Activated CD8-positive, alpha-beta memory T cell treated with anti-CD3 and anti-CD28 coated beads for 48 hours (primary cell): Measurements from ENCODE around the gene PHACTR3.
"Not testable (repeated sequence)": the region's sequence is repeated elsewhere in the genome, so short reads cannot be mapped to it uniquely, and the experiment has no call there.

ENCODE experiments used
- DNase-seq, 3 experiments: peaks; one replicate each; pipeline ENCODE4 v3.0.0-alpha.2; 2020; ENCODE audit warnings: low read depth in 2 of 3, low spot score in 2 of 3

PHACTR3 gene

GRCh38 chr20:59618585-59618984 is 14.2 kb downstream of the PHACTR3 start:
- DNase-seq, result not testable (repeated sequence)

DNA sequence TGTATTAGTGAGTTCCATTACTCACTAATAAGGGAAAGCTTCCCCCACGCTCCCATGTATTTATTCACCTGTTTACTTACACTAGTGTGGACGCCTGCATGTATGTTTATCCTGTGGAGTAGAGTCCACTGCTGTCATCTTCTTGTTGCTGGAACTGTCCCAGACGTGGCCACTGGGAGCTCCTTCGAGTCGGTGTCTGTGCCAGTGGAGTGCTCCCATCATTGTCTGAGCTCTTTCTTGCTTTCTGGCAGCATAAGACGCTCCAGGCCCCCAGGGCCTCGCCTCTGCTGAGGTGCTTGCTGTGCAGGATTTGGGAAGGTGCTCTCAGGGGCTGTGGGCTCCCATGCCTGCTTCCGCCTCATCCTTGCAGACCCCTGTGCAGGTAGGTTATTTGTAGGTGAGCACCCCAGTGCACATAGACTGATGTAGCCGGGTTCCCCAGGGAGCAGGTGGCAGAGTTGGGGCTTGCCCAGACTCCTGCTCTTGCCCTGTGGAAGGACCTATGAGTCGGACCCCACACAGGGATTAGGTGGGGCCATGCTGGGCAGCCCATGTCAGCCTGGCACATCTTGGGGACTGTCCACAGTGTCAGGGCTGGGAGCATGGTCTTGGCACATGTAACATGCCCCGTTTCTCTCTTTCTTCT is 16.6 kb downstream of the PHACTR3 start:
- DNase-seq, result no peak

- no peak for DNase-seq
These were observed 18.2 kb downstream of the PHACTR3 start for GRCh38 chr20:59622496-59622895.

DNA sequence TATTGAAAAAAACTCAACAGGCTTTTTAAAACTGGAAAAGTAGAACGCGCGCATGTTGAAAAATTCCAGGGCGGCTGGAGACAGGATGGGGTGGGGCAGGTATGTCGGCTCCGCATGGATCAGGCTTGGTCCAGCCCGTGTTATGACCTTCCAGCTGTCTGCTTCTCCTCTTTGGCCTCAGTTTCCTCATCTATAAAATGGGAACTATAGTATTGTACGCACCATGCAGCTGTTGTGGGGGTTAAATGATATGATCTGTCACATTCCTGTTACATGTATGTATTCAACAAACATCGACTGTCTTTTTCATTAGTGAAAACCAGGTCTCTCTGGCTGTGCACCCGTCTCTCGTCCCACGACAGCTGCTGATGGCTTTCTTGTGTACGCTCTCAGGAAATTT is 18.8 kb downstream of the PHACTR3 start:
- no peak for DNase-seq

DNA sequence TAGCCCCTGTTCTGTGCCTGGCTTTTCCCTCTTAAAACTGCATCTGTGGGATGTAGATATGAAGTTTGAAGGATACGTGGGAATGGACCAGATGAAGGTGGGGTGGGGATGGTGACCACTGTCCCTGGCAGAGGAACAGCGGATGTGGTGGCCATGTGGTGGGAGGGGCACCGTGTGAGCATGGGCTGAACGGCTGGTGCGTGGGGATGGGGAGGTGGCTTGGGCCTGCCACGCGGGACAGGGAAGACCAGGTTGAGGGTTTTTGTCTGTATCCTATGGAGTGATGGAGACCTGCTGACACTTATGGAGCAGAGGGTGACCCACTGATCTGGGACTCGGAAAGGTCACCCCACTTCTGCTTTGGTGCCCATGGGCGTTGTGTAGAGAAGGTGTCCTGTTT is 19.2 kb downstream of the PHACTR3 start:
- no peak for DNase-seq

DNA sequence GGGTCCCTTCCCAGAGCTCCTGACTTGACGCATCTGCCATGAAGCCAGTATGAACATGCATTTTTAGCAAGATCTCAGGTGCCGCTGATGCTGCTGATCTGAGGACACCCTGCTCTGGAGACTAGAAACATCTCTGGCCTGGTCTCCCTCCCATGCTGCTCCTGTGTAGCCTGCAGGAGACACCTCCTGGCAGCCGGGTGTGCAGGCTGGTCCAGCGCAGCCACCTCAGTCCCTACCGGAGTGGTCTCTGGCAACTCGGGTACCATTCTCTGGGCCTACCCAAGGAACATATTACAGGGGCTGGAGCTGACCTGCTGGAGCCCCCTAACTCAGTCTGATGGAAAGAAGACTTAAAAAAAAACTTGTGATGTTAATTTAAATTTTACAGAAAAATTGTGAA is 20.1 kb downstream of the PHACTR3 start:
- DNase-seq, result no peak

DNA sequence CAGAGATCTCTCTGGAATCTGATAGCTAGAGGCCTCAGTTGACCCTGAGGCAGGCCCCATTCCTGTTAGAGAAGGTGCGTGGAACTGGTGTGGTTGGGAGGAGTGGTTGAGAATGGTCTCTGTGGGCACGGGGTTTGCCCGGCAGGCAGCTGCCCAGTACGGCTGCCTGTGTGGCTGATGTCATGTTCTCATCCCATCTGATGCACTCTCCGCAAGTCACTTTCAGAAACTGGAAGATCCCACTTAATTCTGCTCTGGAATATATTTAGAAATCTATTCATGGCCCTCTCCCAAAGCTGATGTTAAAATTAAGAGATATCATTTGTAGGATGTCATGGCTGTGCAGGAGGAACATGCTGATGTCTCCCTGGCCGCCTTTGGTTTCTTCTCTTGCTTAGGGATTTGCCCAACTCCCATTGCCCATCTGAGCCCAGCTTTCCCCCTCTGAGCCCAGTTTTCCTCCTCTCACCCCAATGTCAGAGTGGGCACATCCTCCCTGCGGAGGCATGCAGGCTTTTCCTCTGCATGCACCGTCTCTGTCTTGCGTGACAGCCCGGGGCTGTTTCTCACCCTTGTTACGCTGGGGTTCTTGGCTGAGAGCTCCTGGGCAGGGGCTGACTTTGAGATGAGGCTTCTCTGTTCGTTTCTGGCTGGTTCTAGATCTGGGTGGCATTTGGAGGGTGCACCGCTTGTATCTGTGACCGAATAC is 21.0 kb downstream of the PHACTR3 start:
- DNase-seq, result no peak

GRCh38 chr20:59627298-59627697 is 23.0 kb downstream of the PHACTR3 start:
- no peak for DNase-seq

DNA sequence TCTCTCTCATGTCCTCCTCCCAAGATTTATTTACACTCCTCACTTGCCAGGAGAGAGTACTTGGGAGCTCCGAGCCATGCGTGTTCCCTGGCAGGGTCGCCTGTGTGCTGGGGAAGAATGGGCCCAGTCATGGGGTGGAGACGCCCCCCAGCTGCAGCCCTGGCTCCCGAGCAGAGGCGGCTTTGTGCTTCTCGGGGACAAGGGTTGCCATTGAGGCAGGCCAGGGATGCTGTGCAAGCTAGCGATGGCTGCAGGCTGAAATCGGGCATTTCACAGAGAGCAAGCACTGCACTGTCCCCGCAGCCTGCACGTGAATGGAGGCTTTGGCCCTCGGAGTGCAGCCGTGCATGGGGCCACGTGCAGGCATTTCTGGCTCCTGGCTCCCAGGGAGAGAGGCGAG is 23.8 kb downstream of the PHACTR3 start:
- no peak for DNase-seq

- no peak for DNase-seq
These were observed 25.1 kb downstream of the PHACTR3 start for GRCh38 chr20:59629141-59630045.

GRCh38 chr20:59630526-59630925 is 26.2 kb downstream of the PHACTR3 start:
- DNase-seq, result no peak

- DNase-seq, result no peak
These were observed 27.6 kb downstream of the PHACTR3 start for GRCh38 chr20:59631751-59632540.

DNA sequence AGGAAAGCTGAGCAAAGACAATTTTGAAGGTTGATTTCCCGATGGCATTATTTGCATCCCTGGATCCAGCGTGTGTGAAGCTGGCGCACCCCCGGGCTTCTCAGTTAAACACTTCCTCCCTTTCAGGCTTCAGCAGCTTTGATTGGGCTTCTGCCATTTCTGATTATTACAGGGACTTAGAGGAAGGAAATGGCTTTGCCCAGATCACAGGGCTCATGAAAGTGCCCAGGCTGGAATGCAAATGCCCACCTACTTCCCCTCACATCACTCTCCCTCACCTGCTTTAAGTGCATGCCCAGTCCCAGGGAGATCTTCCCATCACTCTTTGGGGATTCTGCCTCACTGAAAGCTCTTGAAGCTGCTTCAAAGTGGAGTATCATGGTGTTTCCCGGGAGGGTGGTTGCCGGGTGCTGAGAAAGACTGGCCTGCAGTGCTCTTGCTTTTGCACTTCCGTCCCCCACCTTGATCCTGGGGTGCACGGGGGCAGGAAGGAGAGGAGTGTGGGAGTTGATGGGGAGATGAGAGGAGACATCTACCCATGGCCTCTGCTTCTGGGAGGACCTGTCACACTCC is 28.3 kb downstream of the PHACTR3 start:
- DNase-seq, result no peak

- DNase-seq, result no peak
These were observed 29.4 kb downstream of the PHACTR3 start for GRCh38 chr20:59633656-59634251.

DNA sequence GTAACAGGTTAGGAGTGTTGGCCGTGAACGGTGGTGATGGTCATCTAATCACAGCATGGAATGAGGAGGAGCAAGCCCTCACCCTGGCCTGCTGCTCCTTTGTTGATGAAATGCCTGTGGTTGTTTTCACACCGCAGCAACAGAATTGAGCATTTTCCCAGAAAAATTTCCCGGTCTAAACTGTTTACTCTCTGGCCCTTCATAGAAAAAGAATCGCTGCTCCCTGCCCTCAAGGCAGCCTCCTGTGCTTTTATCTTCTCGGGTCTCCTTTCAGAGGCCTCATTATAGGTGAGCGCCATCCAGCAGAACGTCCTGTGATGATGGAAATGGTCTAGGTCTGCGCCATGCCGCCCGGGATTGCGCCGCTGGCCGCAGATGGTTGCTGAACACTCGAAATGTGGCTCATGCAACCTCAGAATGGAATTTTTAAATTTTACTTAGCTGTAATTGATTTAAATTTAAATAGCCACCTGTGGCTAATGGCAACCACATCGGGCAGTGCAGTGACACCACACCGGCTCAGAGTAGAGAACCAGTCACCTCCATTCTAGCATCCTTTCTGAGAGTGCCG is 30.2 kb downstream of the PHACTR3 start:
- DNase-seq, result no peak

GRCh38 chr20:59636766-59637370 is 32.5 kb downstream of the PHACTR3 start:
- DNase-seq, result no peak

GRCh38 chr20:59640267-59640666 is 35.9 kb downstream of the PHACTR3 start:
- no peak for DNase-seq

GRCh38 chr20:59643615-59644061 is 39.3 kb downstream of the PHACTR3 start:
- DNase-seq, result no peak

GRCh38 chr20:59644371-59644939 is 40.1 kb downstream of the PHACTR3 start:
- no peak for DNase-seq
